Stomach (tissue), 9 donors: ENCODE measurements around the gene CFHR5. TPM values are rescaled to one million over a fixed set of nuclear protein-coding genes. Genes with fewer than 3 reads are reported as not detected.

Experiments
- DNase-seq, 2 donors: peaks; one replicate each; pipeline versions ENCODE4 v3.0.0 to v3.0.0-alpha.2; 2013 to 2019
- H3K27ac ChIP-seq, 5 donors: fragments of 200-600 bp in 4 of 5; sonication (generic) in 4 of 5; one replicate each; pipeline ENCODE4 v1.5.1; 2013 to 2019; ENCODE audit warnings: mild to moderate bottlenecking in 1 of 5, moderate library complexity in 1 of 5
- H3K27me3 ChIP-seq, 3 donors: fragments of 200-600 bp; sonication (generic); one replicate each; pipeline ENCODE4 v1.5.1; 2017 to 2019; ENCODE audit warnings: mixed run types in 1 of 3
- H3K36me3 ChIP-seq, 4 donors: fragments of 200-600 bp; sonication (generic); 1 replicate in 3 of 4; 2 replicates in 1 of 4; pipeline ENCODE4 v1.5.1; 2016 to 2019
- H3K4me1 ChIP-seq, 4 donors: fragments of 200-600 bp; sonication (generic); one replicate each; pipeline ENCODE4 v1.5.1; 2016 to 2019
- H3K4me3 ChIP-seq, 4 donors: fragments of 200-600 bp; sonication (generic) in 3 of 4; one replicate each; pipeline ENCODE4 v1.5.1; 2016 to 2019; ENCODE audit warnings: mild to moderate bottlenecking in 1 of 4
- H3K9me3 ChIP-seq, 4 donors: fragments of 200-600 bp; sonication (generic); one replicate each; pipeline ENCODE4 v1.5.1; 2016 to 2019
- EP300 ChIP-seq: sonication (generic); formaldehyde crosslinking; IDR thresholded peaks from one replicate; pipeline ENCODE4 v1.6.1; 2017; ENCODE audit warnings: antibody characterized with exemption
- POLR2A ChIP-seq, 4 donors: fragments of 450-650 bp; IDR thresholded peaks; one replicate each; pipeline ENCODE4 v1.6.1; 2016; ENCODE audit warnings: antibody characterized with exemption in 4 of 4, control low read depth in 2 of 4, mild to moderate bottlenecking in 1 of 4, moderate library complexity in 1 of 4
- POLR2AphosphoS5 ChIP-seq, 3 donors: sonication (generic); formaldehyde crosslinking; IDR thresholded peaks; one replicate each; pipeline ENCODE4 v1.6.1; 2016; ENCODE audit warnings: antibody characterized with exemption in 3 of 3
- WGBS, 5 donors: extraction: QIAGEN DNeasy Blood & Tissue Kit in 3 of 5; methylation state at CpG; one replicate each; pipeline versions ENCODE4 v1.1.5 to v1.1.7; 2013 to 2018; 5-methylcytosine and 5-hydroxymethylcytosine counted together
- intact Hi-C: fragments of 100-400 bp; cut with DNase I; formaldehyde crosslinking; loops from one replicate; pipeline ENCODE4 v1.15.1; 2023; ENCODE audit warnings: low total_unique reads
- polyA plus RNA-seq, 3 donors: library from polyadenylated mRNA; stranded (reverse); fragments of 200-250 nt; gene quantifications; one replicate each; pipeline ENCODE4 v1.2.3, GENCODE V29; 2013
- total RNA-seq, 5 donors: library from RNA; depleted of rRNA; stranded (reverse); fragments of >200 nt; gene quantifications; one replicate each; pipeline versions ENCODE4 v1.1.0 to v1.2.3, GENCODE V29; 2014 to 2016
- TF ChIP-seq, protein P1 (sequence below), 7 experiments: fragments of 450-650 bp in 4 of 7; fragments of 200-600 bp in 3 of 7; sonication (generic) in 3 of 7; IDR thresholded peaks; one replicate each; pipeline ENCODE4 v1.5.1; 2016 to 2019; ENCODE audit warnings: antibody characterized with exemption in 7 of 7, control low read depth in 2 of 7, mild to moderate bottlenecking in 1 of 7
- donor health status: healthy with polysubstance abuse.
- donor health status: Bipolar disorder and iron deficiency.
- donor health status: healthy.

The CFHR5 gene
- total and polyA plus RNA-seq, 8 donors = not detected

DNA sequence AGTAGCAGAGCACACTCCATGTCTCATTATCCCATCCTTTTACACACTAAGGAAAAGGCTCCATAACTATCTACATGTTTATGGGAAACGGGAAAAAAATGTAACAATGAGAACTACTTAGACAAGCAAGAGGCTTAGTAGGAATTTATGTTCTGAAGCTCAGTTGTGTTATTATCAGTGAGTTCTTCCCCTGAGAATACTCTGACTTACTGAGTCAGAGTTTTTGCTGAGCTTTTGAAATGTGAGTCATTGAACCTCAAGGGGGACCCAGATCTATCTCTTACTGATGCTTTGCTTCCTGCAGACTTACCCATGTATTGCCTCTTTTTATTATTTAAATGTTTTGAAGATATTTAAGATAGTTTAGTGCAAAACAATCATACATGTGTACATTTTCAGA lies 20.1 kb downstream of the CFHR5 start:
- 69 to 84% (median 78%) methylated on average over 1 of the region's 1 CpG for WGBS, 5 donors
- Histone ChIP-seq H3K9me3 (no peaks in the 10 kb centered on the region), H3K27ac (no peak overlapping the region), H3K4me1 (no peaks in the 10 kb centered on the region), H3K36me3 (no peaks in the 10 kb centered on the region), H3K4me3 (no peak overlapping the region), H3K27me3 (no peaks in the 10 kb centered on the region)
- peak in 1 of 2 donors; percentile 3 for DNase-seq
- TF ChIP-seq POLR2A (IDR thresholded peaks at IDR 0.05) = no peak
- TF ChIP-seq EP300 = no peak
- TF ChIP-seq, protein P1, sequence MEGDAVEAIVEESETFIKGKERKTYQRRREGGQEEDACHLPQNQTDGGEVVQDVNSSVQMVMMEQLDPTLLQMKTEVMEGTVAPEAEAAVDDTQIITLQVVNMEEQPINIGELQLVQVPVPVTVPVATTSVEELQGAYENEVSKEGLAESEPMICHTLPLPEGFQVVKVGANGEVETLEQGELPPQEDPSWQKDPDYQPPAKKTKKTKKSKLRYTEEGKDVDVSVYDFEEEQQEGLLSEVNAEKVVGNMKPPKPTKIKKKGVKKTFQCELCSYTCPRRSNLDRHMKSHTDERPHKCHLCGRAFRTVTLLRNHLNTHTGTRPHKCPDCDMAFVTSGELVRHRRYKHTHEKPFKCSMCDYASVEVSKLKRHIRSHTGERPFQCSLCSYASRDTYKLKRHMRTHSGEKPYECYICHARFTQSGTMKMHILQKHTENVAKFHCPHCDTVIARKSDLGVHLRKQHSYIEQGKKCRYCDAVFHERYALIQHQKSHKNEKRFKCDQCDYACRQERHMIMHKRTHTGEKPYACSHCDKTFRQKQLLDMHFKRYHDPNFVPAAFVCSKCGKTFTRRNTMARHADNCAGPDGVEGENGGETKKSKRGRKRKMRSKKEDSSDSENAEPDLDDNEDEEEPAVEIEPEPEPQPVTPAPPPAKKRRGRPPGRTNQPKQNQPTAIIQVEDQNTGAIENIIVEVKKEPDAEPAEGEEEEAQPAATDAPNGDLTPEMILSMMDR (IDR thresholded peaks at IDR 0.05) = no peak
- no peak for TF ChIP-seq POLR2AphosphoS5 (IDR thresholded peaks at IDR 0.05)
- intact Hi-C loops = no loop called here

GRCh38 chr1:197001828-197002227 lies 24.5 kb downstream of the CFHR5 start:
- Histone ChIP-seq H3K4me1 (no peaks in the 10 kb centered on the region), H3K27ac (no peak overlapping the region), H3K36me3 (no peaks in the 10 kb centered on the region), H3K9me3 (no peaks in the 10 kb centered on the region), H3K4me3 (no peak overlapping the region), H3K27me3 (no peaks in the 10 kb centered on the region)
- 74 to 87% (median 84%) methylated on average over 2 of the region's 2 CpGs for WGBS, 5 donors
- DNase-seq = no peak
- intact Hi-C loops = no loop called here
- TF ChIP-seq POLR2A (IDR thresholded peaks at IDR 0.05) (no peak), POLR2AphosphoS5 (IDR thresholded peaks at IDR 0.05) (no peak), EP300 (no peak)
- TF ChIP-seq, protein P1 (IDR thresholded peaks at IDR 0.05) = no peak

GRCh38 chr1:197003132-197003531 lies 25.8 kb downstream of the CFHR5 start:
- Histone ChIP-seq H3K9me3 (no peaks in the 10 kb centered on the region), H3K27me3 (no peaks in the 10 kb centered on the region), H3K27ac (no peak overlapping the region), H3K4me3 (no peak overlapping the region), H3K36me3 (no peaks in the 10 kb centered on the region), H3K4me1 (no peaks in the 10 kb centered on the region)
- TF ChIP-seq POLR2AphosphoS5 (IDR thresholded peaks at IDR 0.05) = no peak
- TF ChIP-seq, protein P1 (IDR thresholded peaks at IDR 0.05) = no peak
- no peak for TF ChIP-seq EP300
- TF ChIP-seq POLR2A (IDR thresholded peaks at IDR 0.05) = no peak
- 50 to 76% (median 62%) methylated on average over 2 of the region's 2 CpGs for WGBS, 5 donors
- intact Hi-C loops = no loop called here
- no peak for DNase-seq

GRCh38 chr1:197008861-197009260 lies 31.5 kb downstream of the CFHR5 start:
- peaks cover 0 to 9% (median 3%) of the 10 kb centered on the region in 4 donors for H3K9me3 ChIP-seq
- no peaks in the 10 kb centered on the region for H3K36me3 ChIP-seq
- 79 to 91% (median 84%) methylated on average over 6 of the region's 6 CpGs for WGBS, 5 donors
- no peaks in the 10 kb centered on the region for H3K27me3 ChIP-seq
- intact Hi-C loops = no loop called here
- DNase-seq = no peak
- H3K27ac ChIP-seq = no peak overlapping the region
- TF ChIP-seq, protein P1 (IDR thresholded peaks at IDR 0.05) = no peak
- TF ChIP-seq POLR2A (IDR thresholded peaks at IDR 0.05) = no peak
- TF ChIP-seq EP300 = no peak
- no peak for TF ChIP-seq POLR2AphosphoS5 (IDR thresholded peaks at IDR 0.05)
- no peak overlapping the region for H3K4me3 ChIP-seq
- no peaks in the 10 kb centered on the region for H3K4me1 ChIP-seq
